IMR-90 (cell line): ENCODE measurements around the gene TRPM1. TPM values are rescaled to one million over a fixed set of nuclear protein-coding genes. Genes with fewer than 3 reads are reported as not detected.

Source experiments
- ATAC-seq: fragments of 200-7000 bp; cut with Tn5 transposase; 2 replicates; pipeline ENCODE4 v1.9.1; 2020; ENCODE audit warnings: low read depth, mild to moderate bottlenecking, moderate library complexity
- BruUV-seq: library from RNA; stranded (reverse); fragments of 400-500 nt; replicated peaks from 2 replicates; lab custom pipeline; 2021; lab: Mats Ljungman, UMichigan
- CTCF ChIA-PET: fragments of 300-600 bp; formaldehyde crosslinking; extraction: SDS; loops from one replicate; lab custom pipeline; 2021; ENCODE audit warnings: antibody characterized with exemption; lab: Yijun Ruan, JAX
- POLR2A ChIA-PET: fragments of 300-600 bp; sonication (Branson Sonifier 250); formaldehyde crosslinking; loops from one replicate; lab custom pipeline; 2022; ENCODE audit warnings: antibody characterized with exemption; ENCODE audit not compliant: unreplicated experiment; lab: Charles Lee
- DNase-seq: peaks from one replicate; pipeline ENCODE4 v3.0.0; 2013
- H2AFZ ChIP-seq: replicated peaks from 2 replicates; pipeline ENCODE3; 2013; ENCODE audit warnings: low read length, mild to moderate bottlenecking; ENCODE audit not compliant: poor library complexity
- H2AK5ac ChIP-seq: 2 replicates; pipeline ENCODE4 v1.6.1; 2013; ENCODE audit warnings: low read depth, low read length, inconsistent platforms
- H2AK9ac ChIP-seq: replicated peaks from 2 replicates; pipeline ENCODE3; 2013; ENCODE audit warnings: mild to moderate bottlenecking, low read depth, low read length, moderate library complexity; ENCODE audit not compliant: poor library complexity
- H2BK120ac ChIP-seq: 2 replicates; pipeline ENCODE4 v1.6.1; 2013; ENCODE audit warnings: low read depth, low read length, inconsistent platforms
- H2BK15ac ChIP-seq: 3 replicates; pipeline ENCODE4 v1.6.1; 2013; ENCODE audit warnings: low read depth, low read length, inconsistent platforms
- H2BK20ac ChIP-seq: 2 replicates; pipeline ENCODE4 v1.6.1; 2013; ENCODE audit warnings: low read depth, mild to moderate bottlenecking, inconsistent platforms, low read length, moderate library complexity
- H2BK5ac ChIP-seq: 2 replicates; pipeline ENCODE4 v1.6.1; 2013; ENCODE audit warnings: mild to moderate bottlenecking, low read depth, low read length, inconsistent platforms; ENCODE audit not compliant: poor library complexity, severe bottlenecking
- H3K14ac ChIP-seq: replicated peaks from 2 replicates; pipeline ENCODE4 v1.6.1; 2013; ENCODE audit warnings: low read depth, low read length, inconsistent platforms
- H3K18ac ChIP-seq: 2 replicates; pipeline ENCODE4 v1.6.1; 2013; ENCODE audit warnings: low read depth, low read length, control low read depth
- H3K23ac ChIP-seq: 2 replicates; pipeline ENCODE4 v1.6.1; 2013; ENCODE audit warnings: low read depth, low read length, inconsistent platforms
- H3K27ac ChIP-seq: 2 replicates; pipeline ENCODE4 v1.5.1; 2013; ENCODE audit warnings: mild to moderate bottlenecking, control low read depth, low read length; ENCODE audit not compliant: insufficient read depth
- H3K27me3 ChIP-seq: 2 replicates; pipeline ENCODE4 v1.6.1; 2013; ENCODE audit warnings: low read length; ENCODE audit not compliant: control insufficient read depth, insufficient read depth
- H3K36me3 ChIP-seq: 2 replicates; pipeline ENCODE4 v1.6.1; 2013; ENCODE audit warnings: low read length, mixed read lengths; ENCODE audit not compliant: control insufficient read depth, insufficient read depth
- H3K4ac ChIP-seq: 2 replicates; pipeline ENCODE4 v1.6.1; 2013; ENCODE audit warnings: low read depth, low read length, inconsistent platforms
- H3K4me1 ChIP-seq: 2 replicates; pipeline ENCODE4 v1.6.1; 2013; ENCODE audit warnings: low read length, mixed read lengths; ENCODE audit not compliant: control insufficient read depth, insufficient read depth
- H3K4me2 ChIP-seq: 2 replicates; pipeline ENCODE4 v1.6.1; 2013; ENCODE audit warnings: low read depth, mild to moderate bottlenecking, control low read depth, low read length, moderate library complexity
- H3K4me3 ChIP-seq: 2 replicates; pipeline ENCODE4 v1.5.1; 2013; ENCODE audit warnings: low read depth, mild to moderate bottlenecking, control low read depth, low read length, moderate library complexity; ENCODE audit not compliant: insufficient read depth
- H3K56ac ChIP-seq: 2 replicates; pipeline ENCODE4 v1.6.1; 2013; ENCODE audit warnings: low read length, inconsistent platforms; ENCODE audit not compliant: insufficient read depth; ENCODE audit errors: extremely low read depth
- H3K79me1 ChIP-seq, 2 experiments: 2 replicates each; pipeline ENCODE4 v1.6.1; 2013; ENCODE audit warnings: low read length in 2 of 2, inconsistent platforms in 1 of 2, low read depth in 1 of 2
- H3K9ac ChIP-seq: 2 replicates; pipeline ENCODE4 v1.6.1; 2013; ENCODE audit warnings: low read depth, low read length, control low read depth
- H3K9me1 ChIP-seq: 2 replicates; pipeline ENCODE4 v1.6.1; 2013; ENCODE audit warnings: low read length, inconsistent platforms; ENCODE audit not compliant: insufficient read depth
- H3K9me3 ChIP-seq: 2 replicates; pipeline ENCODE4 v1.6.1; 2013; ENCODE audit warnings: low read length; ENCODE audit not compliant: control insufficient read depth, insufficient read depth
- H4K20me1 ChIP-seq: 2 replicates; pipeline ENCODE4 v1.6.1; 2013; ENCODE audit warnings: low read length, inconsistent platforms; ENCODE audit not compliant: insufficient read depth
- H4K5ac ChIP-seq: 2 replicates; pipeline ENCODE4 v1.6.1; 2013; ENCODE audit warnings: mild to moderate bottlenecking, low read depth, low read length, control low read depth
- H4K8ac ChIP-seq, 2 experiments: 2 replicates each; pipeline ENCODE4 v1.6.1; 2013; ENCODE audit warnings: low read depth in 2 of 2, low read length in 2 of 2, control low read depth in 1 of 2, inconsistent platforms in 1 of 2
- H4K91ac ChIP-seq: 2 replicates; pipeline ENCODE4 v1.6.1; 2013; ENCODE audit warnings: low read depth, low read length, inconsistent platforms; ENCODE audit not compliant: insufficient read depth
- BHLHE40 ChIP-seq: fragments of 150-350 bp; IDR thresholded peaks from 2 replicates; pipeline ENCODE4 v1.6.1; 2016; ENCODE audit warnings: mild to moderate bottlenecking, low read depth, low read length
- WGBS, 2 experiments: methylation state at CpG; one replicate each; pipeline versions ENCODE4 v1.1.5 to v1.1.7; 2013; ENCODE audit warnings: missing lambda C conversion rate in 2 of 2; ENCODE audit not compliant: insufficient read length in 1 of 2; ENCODE audit errors: extremely low coverage in 2 of 2; 5-methylcytosine and 5-hydroxymethylcytosine counted together
- dilution Hi-C: fragments of 300-500 bp; cut with HindIII; formaldehyde crosslinking; loops from one replicate; pipeline ENCODE4 v1.14.3; 2018; ENCODE audit warnings: low sequenced_read_pairs; ENCODE audit not compliant: unreplicated experiment
- in situ Hi-C: fragments of 300-500 bp; cut with MboI; formaldehyde crosslinking; loops from 3 replicates; pipeline ENCODE4 v1.14.3; 2019; ENCODE audit warnings: low sequenced_read_pairs, inconsistent platforms, mixed read lengths
- intact Hi-C: fragments of 100-400 bp; cut with micrococcal nuclease; formaldehyde crosslinking; loops from 2 replicates; pipeline ENCODE4 v1.10.0; 2022
- polyA plus RNA-seq, 3 experiments: library from polyadenylated mRNA; depleted of rRNA; stranded (reverse); fragments of >200 nt; gene quantifications; 2 replicates each; pipeline ENCODE4 v1.2.3, GENCODE V29; 2012; ENCODE audit warnings: low replicate concordance in 1 of 3
- total RNA-seq: library from RNA; depleted of rRNA; stranded (reverse); fragments of >200 nt; gene quantifications from 2 replicates; pipeline ENCODE4 v1.2.3, GENCODE V29; 2012
- TF ChIP-seq, protein P1 (sequence below): conservative IDR thresholded peaks from 2 replicates; pipeline ENCODE4 v1.5.1; 2012; ENCODE audit warnings: mild to moderate bottlenecking, low read depth, low read length, improper control_type of control experiment
- TF ChIP-seq, protein P2 (sequence below): fragments of 150-350 bp; IDR thresholded peaks from 2 replicates; pipeline ENCODE4 v1.6.1; 2016; ENCODE audit warnings: low read depth, mild to moderate bottlenecking, low read length, moderate library complexity, borderline replicate concordance
- TF ChIP-seq, protein P3 (sequence below): fragments of 150-350 bp; IDR thresholded peaks from 2 replicates; pipeline ENCODE4 v1.6.1; 2017; ENCODE audit warnings: mild to moderate bottlenecking, antibody characterized with exemption, low read length, low read depth

The TRPM1 gene
- total and polyA plus RNA-seq, 2 of the 4 experiments (the other 2 are of a cell fraction), result not detected

DNA sequence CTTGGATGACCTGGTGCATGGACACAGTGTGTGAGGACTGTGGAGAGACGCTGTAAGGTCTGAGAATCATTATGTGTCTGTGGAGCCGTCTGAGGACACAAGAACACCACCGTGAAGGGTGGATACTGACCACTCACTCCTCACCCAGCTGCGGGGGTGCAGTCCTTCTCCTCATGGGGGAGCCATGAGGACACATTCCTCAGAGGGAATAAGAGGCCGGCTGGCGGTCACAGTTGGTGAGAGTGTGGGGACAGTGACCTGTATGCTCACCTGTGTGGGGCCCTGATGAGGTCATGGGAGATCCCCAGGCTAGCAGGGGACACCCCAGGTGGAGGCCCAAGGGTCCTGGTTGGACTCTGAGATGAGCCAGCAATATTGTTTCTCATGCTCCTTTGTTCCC, 2.5 kb upstream of the TRPM1 start:
- H3K9me1 ChIP-seq, result no peaks in the 10 kb centered on the region
- DNase-seq (no peak), ATAC-seq (no peak)
- H4K20me1 ChIP-seq, result no peaks in the 10 kb centered on the region
- H3K4me2 ChIP-seq, result no peak overlapping the region
- no peak overlapping the region for H3K4me3 ChIP-seq
- TF ChIP-seq, protein P1, sequence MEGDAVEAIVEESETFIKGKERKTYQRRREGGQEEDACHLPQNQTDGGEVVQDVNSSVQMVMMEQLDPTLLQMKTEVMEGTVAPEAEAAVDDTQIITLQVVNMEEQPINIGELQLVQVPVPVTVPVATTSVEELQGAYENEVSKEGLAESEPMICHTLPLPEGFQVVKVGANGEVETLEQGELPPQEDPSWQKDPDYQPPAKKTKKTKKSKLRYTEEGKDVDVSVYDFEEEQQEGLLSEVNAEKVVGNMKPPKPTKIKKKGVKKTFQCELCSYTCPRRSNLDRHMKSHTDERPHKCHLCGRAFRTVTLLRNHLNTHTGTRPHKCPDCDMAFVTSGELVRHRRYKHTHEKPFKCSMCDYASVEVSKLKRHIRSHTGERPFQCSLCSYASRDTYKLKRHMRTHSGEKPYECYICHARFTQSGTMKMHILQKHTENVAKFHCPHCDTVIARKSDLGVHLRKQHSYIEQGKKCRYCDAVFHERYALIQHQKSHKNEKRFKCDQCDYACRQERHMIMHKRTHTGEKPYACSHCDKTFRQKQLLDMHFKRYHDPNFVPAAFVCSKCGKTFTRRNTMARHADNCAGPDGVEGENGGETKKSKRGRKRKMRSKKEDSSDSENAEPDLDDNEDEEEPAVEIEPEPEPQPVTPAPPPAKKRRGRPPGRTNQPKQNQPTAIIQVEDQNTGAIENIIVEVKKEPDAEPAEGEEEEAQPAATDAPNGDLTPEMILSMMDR, result no peak
- TF ChIP-seq BHLHE40, result no peak
- TF ChIP-seq, protein P2, sequence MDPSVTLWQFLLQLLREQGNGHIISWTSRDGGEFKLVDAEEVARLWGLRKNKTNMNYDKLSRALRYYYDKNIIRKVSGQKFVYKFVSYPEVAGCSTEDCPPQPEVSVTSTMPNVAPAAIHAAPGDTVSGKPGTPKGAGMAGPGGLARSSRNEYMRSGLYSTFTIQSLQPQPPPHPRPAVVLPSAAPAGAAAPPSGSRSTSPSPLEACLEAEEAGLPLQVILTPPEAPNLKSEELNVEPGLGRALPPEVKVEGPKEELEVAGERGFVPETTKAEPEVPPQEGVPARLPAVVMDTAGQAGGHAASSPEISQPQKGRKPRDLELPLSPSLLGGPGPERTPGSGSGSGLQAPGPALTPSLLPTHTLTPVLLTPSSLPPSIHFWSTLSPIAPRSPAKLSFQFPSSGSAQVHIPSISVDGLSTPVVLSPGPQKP, result no peak
- TF ChIP-seq, protein P3, sequence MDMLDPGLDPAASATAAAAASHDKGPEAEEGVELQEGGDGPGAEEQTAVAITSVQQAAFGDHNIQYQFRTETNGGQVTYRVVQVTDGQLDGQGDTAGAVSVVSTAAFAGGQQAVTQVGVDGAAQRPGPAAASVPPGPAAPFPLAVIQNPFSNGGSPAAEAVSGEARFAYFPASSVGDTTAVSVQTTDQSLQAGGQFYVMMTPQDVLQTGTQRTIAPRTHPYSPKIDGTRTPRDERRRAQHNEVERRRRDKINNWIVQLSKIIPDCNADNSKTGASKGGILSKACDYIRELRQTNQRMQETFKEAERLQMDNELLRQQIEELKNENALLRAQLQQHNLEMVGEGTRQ, result no peak
- peaks cover 13% of the 10 kb centered on the region for H3K27me3 ChIP-seq
- no peak overlapping the region for H3K23ac ChIP-seq
- no peak overlapping the region for H2BK20ac ChIP-seq
- H4K91ac ChIP-seq, result no peak overlapping the region
- H3K56ac ChIP-seq, result no peak overlapping the region
- no peak overlapping the region for H4K5ac ChIP-seq
- H4K8ac ChIP-seq, result no peak overlapping the region
- POLR2A ChIA-PET, result no interaction called here
- no peaks in the 10 kb centered on the region for H3K4me1 ChIP-seq
- dilution Hi-C loops, result no loop called here
- no TSS peak for BruUV-seq
- in situ Hi-C loops, result no loop called here
- intact Hi-C loops, result no loop called here
- H2BK15ac ChIP-seq, result no peak overlapping the region
- no peak overlapping the region for H3K18ac ChIP-seq
- CTCF ChIA-PET, result no interaction called here
- H3K14ac ChIP-seq, result no peak overlapping the region
- no peak overlapping the region for H3K9ac ChIP-seq
- no peaks in the 10 kb centered on the region for H3K79me1 ChIP-seq
- H3K27ac ChIP-seq, result no peak overlapping the region
- H2AK9ac ChIP-seq, result no peak overlapping the region
- H2AK5ac ChIP-seq, result no peak overlapping the region
- no peaks in the 10 kb centered on the region for H3K36me3 ChIP-seq
- no peak overlapping the region for H2BK120ac ChIP-seq
- WGBS, 2 experiments, result no CpG with 5 or more reads among the region's 6 CpGs
- no peak overlapping the region for H2BK5ac ChIP-seq
- no peak overlapping the region for H3K4ac ChIP-seq
- no peak overlapping the region for H2AFZ ChIP-seq
- H3K9me3 ChIP-seq, result no peaks in the 10 kb centered on the region
